ENCODE data around the gene ELF5. TPM values are rescaled to one million over a fixed set of nuclear protein-coding genes. Genes with fewer than 3 reads are reported as not detected.

Gene ELF5
- total and polyA plus RNA-seq, 2 of the 8 experiments (the other 6 are each of a cell fraction or from before 2014, with no cell fraction given) = not detected

DNA sequence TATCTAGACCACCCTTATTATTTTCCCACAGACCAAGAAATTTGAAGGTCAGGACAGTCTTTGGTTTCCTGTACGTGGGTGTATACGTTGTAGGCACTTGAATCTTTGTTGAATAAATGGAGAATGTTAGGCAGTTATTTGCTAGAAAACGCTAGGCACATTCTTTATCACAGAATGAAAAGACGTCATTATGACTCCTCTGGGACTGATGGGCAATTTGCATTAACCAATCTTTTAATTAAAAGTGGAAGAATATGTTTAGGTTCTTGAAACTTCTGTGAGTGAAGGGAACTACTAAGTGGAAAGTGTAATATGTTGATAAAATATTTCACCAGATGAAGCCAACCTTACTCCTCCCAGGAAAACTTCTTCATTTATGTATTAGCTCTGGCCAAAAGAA is 69.2 kb downstream of the ELF5 start:
- Histone ChIP-seq H2AFZ (ENCODE audit: low read length) (no peak overlapping the region), H2BK120ac (replicated peaks; ENCODE audit: low read depth, low read length) (no peak overlapping the region), H2AK5ac (ENCODE audit: low read depth, low read length) (no peak overlapping the region), H3K36me3 (ENCODE audit: control insufficient read depth in 2 of 4, insufficient read depth in 4 of 4, low read length in 3 of 4) (no peaks in the 10 kb centered on the region), H3K4me2 (ENCODE audit: insufficient read depth in 1 of 2, low read depth in 2 of 2, low read length in 2 of 2) (no peak overlapping the region), H2BK15ac (ENCODE audit: low read length) (no peak overlapping the region), H3K79me1 (ENCODE audit: low read depth, low read length) (no peaks in the 10 kb centered on the region), H2BK5ac (ENCODE audit: low read depth, low read length) (no peak overlapping the region), H3K4ac (replicated peaks; ENCODE audit: insufficient read length, low read depth, low read length) (no peak overlapping the region), H3K23ac (ENCODE audit: insufficient read length) (no peak overlapping the region), H3K27ac (ENCODE audit: low read depth, low read length) (no peak overlapping the region), H2BK12ac (ENCODE audit: low read depth, low read length) (no peak overlapping the region), H4K20me1 (replicated peaks in 1 of 2; ENCODE audit: control insufficient read depth in 1 of 2, insufficient read depth in 2 of 2, low read length in 2 of 2) (no peaks in the 10 kb centered on the region), H3K56ac (replicated peaks; ENCODE audit: insufficient read length, low read depth, low read length) (no peak overlapping the region), H3K4me1 (replicated peaks in 1 of 4; ENCODE audit: control insufficient read depth in 3 of 4, insufficient read depth in 4 of 4, low read length in 3 of 4) (no peaks in the 10 kb centered on the region), H3K4me3 (ENCODE audit: extremely low read depth in 1 of 4, insufficient read depth in 2 of 4, low read depth in 3 of 4, low read length in 4 of 4) (no peak overlapping the region), H4K5ac (ENCODE audit: insufficient read length, low read depth, low read length) (no peak overlapping the region), H3K23me2 (ENCODE audit: low read depth, low read length) (no peaks in the 10 kb centered on the region), H4K91ac (replicated peaks; ENCODE audit: insufficient read length, low read length) (no peak overlapping the region), H3K18ac (ENCODE audit: extremely low read depth, low read length) (no peak overlapping the region), H3K27me3 (replicated peaks in 1 of 4; ENCODE audit: control insufficient read depth in 3 of 4, extremely low read depth in 1 of 4, insufficient read depth in 3 of 4, low read length in 3 of 4) (no peaks in the 10 kb centered on the region), H4K8ac (ENCODE audit: extremely low read depth, insufficient read depth, low read length) (no peak overlapping the region), H3K79me2 (ENCODE audit: control insufficient read depth in 1 of 2, insufficient read depth in 2 of 2, low read length in 2 of 2) (no peaks in the 10 kb centered on the region), H3K9me3 (ENCODE audit: insufficient read depth in 2 of 2, low read depth in 1 of 2, low read length in 1 of 2) (peaks cover 3 to 6% of the 10 kb centered on the region in 2 experiments; a peak in 1 of 4 replicates), H3K14ac (ENCODE audit: insufficient read length) (no peak overlapping the region), H3K9ac (replicated peaks in 1 of 4; ENCODE audit: extremely low read depth in 1 of 4, low read depth in 3 of 4, low read length in 3 of 4) (no peak overlapping the region), H2BK20ac (ENCODE audit: low read length) (no peak overlapping the region)
- no peak for DNase-seq (ENCODE audit: low read depth in 1 of 2, low spot score in 2 of 2)
- ChIA-PET CTCF (ENCODE audit: partially characterized antibody) (interaction anchor here (0.9 kb wide), 1 partner anchor 11 kb away, joined by 3 read pairs; no protein-coding TSS in a partner anchor), POLR2A (ENCODE audit: partially characterized antibody) (no interaction called here)
- FAIRE-seq = no peak
- WGBS, 2 experiments (ENCODE audit: extremely low coverage in 1 of 2, insufficient coverage in 1 of 2, insufficient read length in 1 of 2, insufficient replicate concordance in 2 of 2, low coverage in 1 of 2, low lambda C conversion rate in 2 of 2, missing lambda C conversion rate in 1 of 2) = 87% methylated on average over 4 of the region's 4 CpGs; no CpG with 5 or more reads in 1 of the 2 experiments
- TF ChIP-seq CHD1 (IDR thresholded peaks at IDR 0.05; ENCODE audit: low read depth, low read length) (no peak), POU5F1 (IDR thresholded peaks at IDR 0.05; ENCODE audit: low read depth, low read length) (no peak), RAD21 (IDR thresholded peaks at IDR 0.05 in 1 of 2, conservative IDR thresholded peaks at IDR 0.05 in 1 of 2; ENCODE audit: low read depth in 2 of 2, low read length in 2 of 2) (no peak), SP2 (IDR thresholded peaks at IDR 0.05; ENCODE audit: low read length) (no peak), JUN (IDR thresholded peaks at IDR 0.05; ENCODE audit: low read depth, low read length) (no peak), NANOG (IDR thresholded peaks at IDR 0.05; ENCODE audit: insufficient read depth, low read depth, low read length, poor library complexity, severe bottlenecking) (no peak), BACH1 (IDR thresholded peaks at IDR 0.05; ENCODE audit: low read length) (no peak), GTF2F1 (IDR thresholded peaks at IDR 0.05; ENCODE audit: borderline replicate concordance, low read depth, low read length) (no peak), SUZ12 (IDR thresholded peaks at IDR 0.05; ENCODE audit: low read length) (no peak), KDM4A (IDR thresholded peaks at IDR 0.05; ENCODE audit: low read depth, low read length, severe bottlenecking) (no peak)
- TF ChIP-seq, protein P1, sequence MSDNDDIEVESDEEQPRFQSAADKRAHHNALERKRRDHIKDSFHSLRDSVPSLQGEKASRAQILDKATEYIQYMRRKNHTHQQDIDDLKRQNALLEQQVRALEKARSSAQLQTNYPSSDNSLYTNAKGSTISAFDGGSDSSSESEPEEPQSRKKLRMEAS (IDR thresholded peaks at IDR 0.05) = no peak
- TF ChIP-seq, protein P2, sequence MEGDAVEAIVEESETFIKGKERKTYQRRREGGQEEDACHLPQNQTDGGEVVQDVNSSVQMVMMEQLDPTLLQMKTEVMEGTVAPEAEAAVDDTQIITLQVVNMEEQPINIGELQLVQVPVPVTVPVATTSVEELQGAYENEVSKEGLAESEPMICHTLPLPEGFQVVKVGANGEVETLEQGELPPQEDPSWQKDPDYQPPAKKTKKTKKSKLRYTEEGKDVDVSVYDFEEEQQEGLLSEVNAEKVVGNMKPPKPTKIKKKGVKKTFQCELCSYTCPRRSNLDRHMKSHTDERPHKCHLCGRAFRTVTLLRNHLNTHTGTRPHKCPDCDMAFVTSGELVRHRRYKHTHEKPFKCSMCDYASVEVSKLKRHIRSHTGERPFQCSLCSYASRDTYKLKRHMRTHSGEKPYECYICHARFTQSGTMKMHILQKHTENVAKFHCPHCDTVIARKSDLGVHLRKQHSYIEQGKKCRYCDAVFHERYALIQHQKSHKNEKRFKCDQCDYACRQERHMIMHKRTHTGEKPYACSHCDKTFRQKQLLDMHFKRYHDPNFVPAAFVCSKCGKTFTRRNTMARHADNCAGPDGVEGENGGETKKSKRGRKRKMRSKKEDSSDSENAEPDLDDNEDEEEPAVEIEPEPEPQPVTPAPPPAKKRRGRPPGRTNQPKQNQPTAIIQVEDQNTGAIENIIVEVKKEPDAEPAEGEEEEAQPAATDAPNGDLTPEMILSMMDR (IDR thresholded peaks at IDR 0.05; ENCODE audit: control extremely low read depth in 1 of 3, insufficient read depth in 1 of 3, low read depth in 1 of 3, low read length in 3 of 3) = no peak

Measured in H1 (cell line).